Colon (tissue), 2 donors: ENCODE data around the gene CCDC38.
"Not testable (repeated sequence)": the region's sequence is repeated elsewhere in the genome, so short reads cannot be mapped to it uniquely, and the experiment has no call there.

ENCODE experiments used
- FAIRE-seq: peaks from 2 replicates; lab custom pipeline; 2012; peaks lifted over from hg19 to GRCh38; lab: Jason Lieb, UNC
- donor health status: control.
- donor health status: control.

The CCDC38 gene

DNA sequence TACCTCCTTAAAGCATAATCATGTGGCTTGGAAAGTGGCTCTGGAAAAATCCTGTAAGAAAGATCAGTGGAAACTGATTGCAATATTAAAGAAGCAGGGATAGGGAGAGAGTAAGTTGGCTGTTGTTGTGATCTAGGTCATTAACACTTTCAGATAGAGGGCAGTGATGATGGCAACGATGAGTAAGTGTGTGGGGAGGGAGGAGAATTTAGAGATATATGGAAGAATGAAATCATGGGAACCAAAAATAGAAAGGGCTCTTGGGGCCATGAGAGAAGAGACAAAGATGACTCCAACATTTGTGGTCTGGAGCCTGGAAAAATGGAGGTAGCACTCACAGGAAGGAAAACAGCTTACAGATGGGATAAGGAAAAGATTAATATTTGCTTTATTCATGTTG, 60.3 kb downstream of the CCDC38 start:
- no peak for FAIRE-seq

- no peak for FAIRE-seq
Measured at GRCh38 chr12:95881331-95881955, 61.0 kb downstream of the CCDC38 start.

GRCh38 chr12:95880895-95881294, 61.5 kb downstream of the CCDC38 start:
- peak; percentile 45 for FAIRE-seq

GRCh38 chr12:95877622-95878021, 64.8 kb downstream of the CCDC38 start:
- FAIRE-seq = no peak

DNA sequence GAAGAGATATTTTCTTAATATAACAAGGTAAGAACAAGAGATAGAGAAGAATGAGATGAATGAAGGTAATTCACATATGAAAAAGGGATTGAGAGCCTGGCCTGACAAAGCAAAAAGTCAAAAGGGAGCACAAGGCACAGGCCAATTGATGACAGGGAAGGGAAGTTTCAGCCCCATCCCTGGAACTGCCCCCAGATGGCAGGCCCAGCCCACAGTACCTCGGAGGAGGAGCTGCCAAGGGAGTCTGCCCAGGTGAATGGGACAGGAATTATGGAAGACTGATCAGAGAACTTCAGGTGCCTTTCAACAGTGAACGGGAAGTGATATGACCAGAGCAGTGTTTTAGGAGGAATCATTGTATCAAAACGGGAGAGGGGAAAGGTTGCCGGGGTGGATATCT, 68.0 kb downstream of the CCDC38 start:
- FAIRE-seq = no peak

- FAIRE-seq = no peak
Measured at GRCh38 chr12:95870897-95871296, 71.5 kb downstream of the CCDC38 start.

GRCh38 chr12:95863337-95863736, 79.1 kb downstream of the CCDC38 start:
- FAIRE-seq = no peak

DNA sequence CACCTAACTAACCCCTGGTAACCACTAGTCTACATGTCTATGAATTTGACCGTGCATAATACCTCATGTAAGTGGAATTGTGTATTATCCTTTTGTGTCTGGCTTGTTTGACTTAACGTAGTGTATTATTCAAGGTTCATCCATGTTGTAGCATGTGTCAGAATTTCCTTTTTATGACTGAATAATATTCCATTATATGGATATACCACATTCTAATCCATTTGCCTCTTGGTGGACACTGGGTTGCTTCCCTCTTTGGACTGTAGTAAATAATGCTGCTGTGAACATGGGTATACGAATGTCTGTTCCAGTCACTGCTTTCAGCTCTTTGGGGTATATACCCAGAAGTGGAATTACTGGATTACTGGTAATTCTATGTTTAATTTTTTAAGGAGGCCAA, 80.4 kb downstream of the CCDC38 start:
- FAIRE-seq = no peak

- no peak for FAIRE-seq
Measured at GRCh38 chr12:95859947-95860850, 82.2 kb downstream of the CCDC38 start.

DNA sequence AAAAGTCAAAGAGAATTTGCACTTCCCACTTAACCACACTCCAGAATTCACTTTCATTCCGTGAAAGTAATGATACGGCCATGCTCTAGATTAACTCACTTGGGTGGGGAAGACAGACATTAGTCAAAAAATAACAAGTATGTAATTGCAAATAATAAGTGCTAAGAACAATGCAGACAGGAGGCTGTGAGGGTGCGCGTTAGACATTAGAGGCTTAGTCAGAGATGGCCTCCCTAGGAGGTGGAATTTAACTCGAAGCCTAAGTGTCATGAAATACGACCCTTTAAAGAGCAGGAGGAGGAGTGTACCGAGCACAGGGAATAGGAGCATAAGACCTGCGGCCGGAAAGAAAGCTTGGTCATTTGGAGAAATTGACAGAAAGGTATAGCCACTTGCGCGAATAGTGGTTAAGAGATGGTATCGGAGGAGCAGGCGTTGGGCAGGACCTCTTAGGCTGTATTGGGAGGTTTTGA, 83.0 kb downstream of the CCDC38 start:
- no peak for FAIRE-seq

DNA sequence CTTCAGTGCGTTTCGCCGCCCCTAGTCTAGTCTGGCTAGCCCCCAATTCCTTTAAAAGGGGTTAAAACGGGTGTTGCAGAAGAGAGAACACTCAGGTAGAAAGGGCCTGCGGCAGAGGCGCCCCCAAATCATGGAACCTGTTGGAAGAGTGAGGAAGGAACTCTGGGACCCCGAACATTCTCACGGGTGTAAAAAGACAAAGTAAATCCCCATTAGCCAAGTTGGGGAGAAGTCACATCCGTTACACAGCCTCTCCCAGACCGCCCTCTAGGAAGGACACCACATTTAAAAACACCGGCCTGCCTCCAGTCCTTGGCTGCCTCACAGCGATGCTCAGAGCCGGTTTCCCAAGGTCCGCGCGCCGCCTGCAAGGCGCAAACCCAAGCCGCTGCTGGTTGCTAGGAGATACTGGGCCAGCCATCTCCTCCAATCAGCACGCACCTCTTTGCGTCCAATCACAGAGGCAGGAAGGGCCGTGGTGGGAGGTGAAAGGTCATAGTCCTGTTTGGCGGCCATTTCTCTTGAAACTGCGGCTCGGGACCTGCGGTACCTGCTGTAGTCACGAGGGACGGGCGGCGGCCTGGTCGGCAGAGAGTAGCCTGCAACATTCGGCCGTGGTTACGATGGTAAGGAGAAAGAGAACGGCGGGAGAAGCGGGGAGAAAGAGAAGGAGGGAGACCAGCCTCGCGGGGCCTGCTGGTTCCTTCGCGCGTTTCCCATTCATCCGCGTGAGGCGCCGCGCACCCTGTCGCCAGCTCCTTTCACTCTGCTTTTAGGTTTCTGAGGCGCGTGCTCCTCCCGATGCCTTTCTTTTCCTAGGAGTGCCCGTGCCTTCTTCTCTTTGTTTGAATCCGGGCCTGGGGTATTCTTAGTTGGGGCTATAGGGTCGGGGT, 83.7 kb downstream of the CCDC38 start, which contains the start of gene SNRPF:
Gene SNRPF (plus strand): TSS at position 502 of the 893 bp plus-strand sequence. CDS start 122 bp downstream, at position 624.
- FAIRE-seq = no peak

GRCh38 chr12:95857799-95858198, 84.6 kb downstream of the CCDC38 start:
- FAIRE-seq = no peak

GRCh38 chr12:95857156-95857555, 85.3 kb downstream of the CCDC38 start:
- no peak for FAIRE-seq

- FAIRE-seq = no peak
Measured at GRCh38 chr12:95852133-95852532, 90.3 kb downstream of the CCDC38 start.

DNA sequence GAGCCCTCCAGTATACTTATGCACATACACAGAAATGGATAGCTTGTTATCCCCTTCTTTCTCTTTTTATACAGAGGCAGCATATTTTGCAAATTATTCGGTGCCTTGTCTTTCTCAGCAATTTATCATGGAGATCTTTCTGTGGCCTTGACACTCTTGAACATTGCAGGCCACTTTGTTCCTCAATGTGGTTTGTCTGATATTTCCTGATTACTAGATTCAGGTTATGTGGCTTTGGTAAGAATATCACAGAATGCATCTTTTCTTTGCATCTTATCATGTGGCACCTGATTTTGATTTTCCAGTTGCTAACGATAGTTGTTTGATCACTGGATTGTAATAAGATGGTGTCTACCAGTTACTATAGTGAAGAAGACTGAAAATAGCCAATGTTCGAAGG, 90.8 kb downstream of the CCDC38 start:
- FAIRE-seq = no peak

- no peak for FAIRE-seq
Measured at GRCh38 chr12:95848575-95849388, 93.6 kb downstream of the CCDC38 start.

DNA sequence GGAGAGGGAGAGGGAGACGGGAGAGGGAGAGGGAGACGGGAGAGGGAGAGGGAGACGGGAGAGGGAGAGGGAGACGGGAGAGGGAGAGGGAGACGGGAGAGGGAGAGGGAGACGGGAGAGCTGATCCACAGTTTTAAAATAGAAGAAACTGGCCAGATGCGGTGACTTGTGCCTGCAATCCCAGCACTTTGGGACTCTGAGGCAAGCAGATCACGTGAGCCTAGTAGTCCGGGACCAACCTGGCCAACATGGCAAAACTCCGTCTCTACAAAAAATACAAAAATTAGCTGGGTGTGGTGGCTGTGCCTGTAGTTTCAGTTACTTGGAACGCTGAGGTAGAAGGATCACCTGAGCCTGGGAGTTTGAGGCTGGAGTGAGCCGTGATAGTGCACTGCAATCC, 100.0 kb downstream of the CCDC38 start:
- FAIRE-seq = not testable (repeated sequence)

DNA sequence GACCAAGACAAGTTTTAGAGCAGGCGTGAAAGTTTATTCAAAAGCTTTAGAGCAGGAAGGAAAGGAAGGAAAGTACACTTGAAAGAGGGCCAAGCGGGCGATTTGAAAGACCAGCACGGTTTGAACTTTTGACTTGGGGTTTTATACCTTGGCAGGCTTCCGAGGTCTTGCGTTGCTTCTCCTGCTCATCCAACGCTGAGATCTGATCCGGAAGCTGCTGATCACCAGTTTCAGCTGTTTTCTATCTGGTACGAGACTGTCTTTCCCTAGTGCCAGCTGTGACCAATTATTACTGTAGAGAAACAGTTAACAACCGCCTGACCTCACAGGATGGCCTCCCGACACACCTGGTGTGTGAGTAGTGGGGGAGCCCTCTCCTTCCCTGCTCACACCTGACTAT, 104.3 kb downstream of the CCDC38 start:
- FAIRE-seq = no peak

DNA sequence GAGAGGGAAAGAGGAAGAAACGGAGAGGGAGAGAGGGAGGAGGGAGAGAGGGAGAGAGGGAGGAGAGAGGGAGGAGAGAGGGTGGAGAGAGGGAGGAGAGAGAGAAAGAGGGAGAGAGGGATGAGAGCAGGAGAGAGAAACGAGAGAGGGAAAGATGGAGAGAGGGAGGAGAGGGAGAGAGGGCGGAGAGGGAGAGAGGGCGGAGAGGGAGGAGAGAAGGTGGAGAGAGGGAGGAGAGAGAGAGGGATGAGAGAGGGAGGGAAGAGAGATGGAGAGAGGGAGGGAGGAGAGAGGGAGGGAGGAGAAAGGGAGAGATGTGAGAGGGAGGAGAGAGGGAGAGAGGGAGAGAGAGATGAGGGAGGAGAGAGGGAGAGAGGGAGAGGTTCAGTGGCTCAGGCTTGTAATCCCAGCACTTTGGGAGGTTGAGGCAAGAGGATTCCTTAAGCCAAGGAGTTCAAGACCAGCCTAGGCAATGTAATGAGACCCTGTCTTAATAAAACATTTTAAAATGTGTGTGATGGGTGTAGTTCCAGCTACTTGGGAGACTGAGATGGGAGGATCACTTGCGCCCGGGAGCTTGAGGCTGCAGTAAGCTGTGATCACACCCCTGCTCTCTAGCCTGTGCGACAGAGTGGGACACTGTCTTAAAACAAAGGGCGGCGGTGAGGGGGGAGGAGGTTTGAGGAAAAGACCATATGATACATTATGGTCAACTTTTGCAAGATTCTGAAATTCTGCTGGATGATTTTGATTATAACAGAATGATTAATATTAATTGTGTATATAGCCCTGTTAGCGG, 105.0 kb downstream of the CCDC38 start:
- FAIRE-seq = no peak

DNA sequence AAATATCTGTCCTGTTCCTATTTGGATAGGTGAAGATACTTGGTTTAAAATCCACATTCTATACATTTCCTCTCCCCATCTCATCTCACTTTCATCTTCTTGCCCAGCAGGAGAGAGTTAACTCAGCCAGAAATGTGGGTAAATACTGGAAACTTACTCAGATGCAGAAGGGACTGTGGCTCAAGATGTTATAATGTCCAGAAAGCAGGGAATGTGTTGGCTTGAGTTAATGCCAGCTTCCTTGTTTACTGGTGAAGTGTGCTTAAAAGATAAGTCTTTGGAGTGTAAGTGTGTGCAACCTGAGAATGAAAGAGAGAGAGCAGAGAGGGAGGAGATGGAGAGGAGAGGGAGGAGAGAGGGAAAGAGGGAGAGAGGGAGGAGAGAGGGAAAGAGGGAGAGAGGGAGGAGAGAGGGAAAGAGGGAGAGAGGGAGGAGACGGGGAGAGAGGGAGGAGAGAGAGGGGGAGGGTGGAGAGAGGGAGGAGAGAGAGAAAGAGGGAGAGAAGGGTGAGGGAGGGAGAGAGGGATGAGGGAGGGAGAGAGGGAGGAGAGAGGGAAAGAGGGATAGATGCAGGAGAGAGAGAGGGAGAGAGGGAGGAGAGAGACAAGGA, 105.7 kb downstream of the CCDC38 start:
- FAIRE-seq = no peak
